Keratinocyte (primary cell): ENCODE measurements around the gene HSDL2. TPM values are rescaled to one million over a fixed set of nuclear protein-coding genes. Genes with fewer than 3 reads are reported as not detected.

ENCODE experiments used
- DNase-seq: peaks from one replicate; pipeline ENCODE4 v3.0.0-alpha.2; 2011; ENCODE audit warnings: low read depth, missing footprints, low spot score
- FAIRE-seq: peaks from 2 replicates; lab custom pipeline; 2011; peaks lifted over from hg19 to GRCh38; lab: Jason Lieb, UNC
- H2AFZ ChIP-seq: 2 replicates; pipeline ENCODE4 v1.6.0; 2012; ENCODE audit warnings: low read length, control low read depth, inconsistent platforms; ENCODE audit not compliant: control insufficient read depth
- H3K27ac ChIP-seq: 2 replicates; pipeline ENCODE4 v1.5.1; 2011; ENCODE audit warnings: low read length; ENCODE audit not compliant: control insufficient read depth, insufficient read depth
- H3K27me3 ChIP-seq: 3 replicates; pipeline ENCODE4 v1.6.0; 2011; ENCODE audit warnings: low read length; ENCODE audit not compliant: control insufficient read depth, insufficient read depth; ENCODE audit errors: extremely low read depth
- H3K36me3 ChIP-seq, 2 experiments: 2 replicates in 1 of 2; 3 replicates in 1 of 2; pipeline ENCODE4 v1.5.1; 2011; ENCODE audit warnings: low read length in 2 of 2, mild to moderate bottlenecking in 1 of 2; ENCODE audit not compliant: control insufficient read depth in 2 of 2, insufficient read depth in 2 of 2; ENCODE audit errors: extremely low read depth in 1 of 2
- H3K4me1 ChIP-seq: 3 replicates; pipeline ENCODE4 v1.5.1; 2011; ENCODE audit warnings: low read length; ENCODE audit not compliant: control insufficient read depth, insufficient read depth; ENCODE audit errors: extremely low read depth
- H3K4me2 ChIP-seq: 3 replicates; pipeline ENCODE4 v1.6.0; 2011; ENCODE audit warnings: low read depth, low read length; ENCODE audit not compliant: control insufficient read depth, insufficient read depth; ENCODE audit errors: extremely low read depth
- H3K4me3 ChIP-seq, 3 experiments: fragments of 200-600 bp in 1 of 3; sonication (generic) in 1 of 3; 2 replicates in 2 of 3; 3 replicates in 1 of 3; pipeline ENCODE4 v1.5.1; 2011 to 2016; ENCODE audit warnings: low read length in 3 of 3, mild to moderate bottlenecking in 3 of 3, control low read depth in 2 of 3, inconsistent platforms in 1 of 3, low read depth in 1 of 3, mixed read lengths in 1 of 3, mixed run types in 1 of 3, moderate library complexity in 1 of 3; ENCODE audit not compliant: control insufficient read depth in 2 of 3, insufficient read depth in 2 of 3; ENCODE audit errors: extremely low read depth in 1 of 3
- H3K79me2 ChIP-seq: 2 replicates; pipeline ENCODE4 v1.6.0; 2012; ENCODE audit warnings: low read length; ENCODE audit not compliant: control insufficient read depth, insufficient read depth
- H3K9ac ChIP-seq: 3 replicates; pipeline ENCODE4 v1.6.0; 2011; ENCODE audit warnings: low read length; ENCODE audit not compliant: control insufficient read depth, insufficient read depth; ENCODE audit errors: extremely low read depth
- H3K9me1 ChIP-seq: 3 replicates; pipeline ENCODE4 v1.6.0; 2011; ENCODE audit warnings: low read length; ENCODE audit not compliant: control insufficient read depth, insufficient read depth; ENCODE audit errors: extremely low read depth
- H3K9me3 ChIP-seq: 2 replicates; pipeline ENCODE4 v1.5.1; 2012; ENCODE audit warnings: low read depth, low read length; ENCODE audit not compliant: control insufficient read depth
- H4K20me1 ChIP-seq: 3 replicates; pipeline ENCODE4 v1.6.0; 2011; ENCODE audit warnings: low read length; ENCODE audit not compliant: control insufficient read depth, insufficient read depth; ENCODE audit errors: extremely low read depth
- CTCF ChIP-seq, 3 experiments: IDR thresholded peaks in 1 of 3; conservative IDR thresholded peaks in 1 of 3; optimal IDR thresholded peaks in 1 of 3; 2 replicates in 2 of 3; 3 replicates in 1 of 3; pipeline versions ENCODE3 to v1.5.1; 2011; ENCODE audit warnings: low read length in 3 of 3, mild to moderate bottlenecking in 3 of 3, moderate library complexity in 2 of 3, control low read depth in 1 of 3, inconsistent platforms in 1 of 3; ENCODE audit not compliant: insufficient read depth in 2 of 3; ENCODE audit errors: extremely low read depth in 1 of 3
- EZH2 ChIP-seq: IDR thresholded peaks from one replicate; pipeline ENCODE4 v1.6.1; 2012; ENCODE audit warnings: inconsistent platforms, mild to moderate bottlenecking, low read length, moderate library complexity
- dilution Hi-C: fragments of 300-500 bp; cut with MboI; formaldehyde crosslinking; loops from one replicate; pipeline ENCODE4 v1.7.0; 2020; ENCODE audit warnings: low sequenced_read_pairs; ENCODE audit not compliant: extremely low pct_ligation_motif_present
- polyA plus RNA-seq, 5 experiments: library from polyadenylated mRNA; depleted of rRNA in 3 of 5; stranded (reverse) in 3 of 5; stranded (forward) in 1 of 5; unstranded in 1 of 5; fragments of >200 nt; gene quantifications; 1 replicate in 1 of 5; 2 replicates in 3 of 5; 3 replicates in 1 of 5; pipeline versions ENCODE4 v1.2.1 to v1.2.3, GENCODE V29; 2011 to 2012; ENCODE audit warnings: missing spikeins in 2 of 5, low read depth in 1 of 5, low replicate concordance in 1 of 5

Gene HSDL2
- polyA plus RNA-seq, 1 donor (not counting 4 experiments of a cell fraction or from before 2014, with no cell fraction given): 27.6 TPM

GRCh38 chr9:112332214-112332613 lies 47.7 kb upstream of the HSDL2 start:
- Histone ChIP-seq H3K9ac (peak overlapping the region; percentile 94), H3K4me3 (peak overlapping the region; percentile 74 to 89 (median 77)), H3K27ac (peak overlapping the region; percentile 81), H3K4me1 (peaks cover 19% of the 10 kb centered on the region), H3K9me3 (no peaks in the 10 kb centered on the region), H3K79me2 (peaks cover 60% of the 10 kb centered on the region), H2AFZ (no peak overlapping the region), H4K20me1 (no peaks in the 10 kb centered on the region), H3K4me2 (peak overlapping the region; percentile 95), H3K9me1 (no peaks in the 10 kb centered on the region), H3K27me3 (no peaks in the 10 kb centered on the region), H3K36me3 (no peaks in the 10 kb centered on the region)
- no peak for FAIRE-seq
- dilution Hi-C loops: no loop called here
- DNase-seq: no peak
- TF ChIP-seq EZH2: no peak
- no peak for TF ChIP-seq CTCF (optimal IDR thresholded peaks at IDR 0.05 in 1 of 3, IDR thresholded peaks at IDR 0.05 in 1 of 3, conservative IDR thresholded peaks at IDR 0.05 in 1 of 3; ENCODE audit: extremely low read depth in 1 of 3, insufficient read depth in 2 of 3, low read length in 3 of 3)

- peaks cover 56% of the 10 kb centered on the region for H3K79me2 ChIP-seq
- no peaks in the 10 kb centered on the region for H3K9me3 ChIP-seq
- no peaks in the 10 kb centered on the region for H3K9me1 ChIP-seq
- no peak overlapping the region for H2AFZ ChIP-seq
- DNase-seq (no peak), FAIRE-seq (no peak)
- TF ChIP-seq CTCF (optimal IDR thresholded peaks at IDR 0.05 in 1 of 3, IDR thresholded peaks at IDR 0.05 in 1 of 3, conservative IDR thresholded peaks at IDR 0.05 in 1 of 3; ENCODE audit: extremely low read depth in 1 of 3, insufficient read depth in 2 of 3, low read length in 3 of 3) (no peak), EZH2 (no peak)
- no peaks in the 10 kb centered on the region for H3K36me3 ChIP-seq
- H3K4me2 ChIP-seq: peak overlapping the region; percentile 95
- H3K9ac ChIP-seq: peak overlapping the region; percentile 94
- peak overlapping the region; percentile 81 for H3K27ac ChIP-seq
- dilution Hi-C loops: no loop called here
- peak overlapping the region; percentile 74 to 89 (median 77) for H3K4me3 ChIP-seq
- peaks cover 18% of the 10 kb centered on the region for H3K4me1 ChIP-seq
- H4K20me1 ChIP-seq: no peaks in the 10 kb centered on the region
- H3K27me3 ChIP-seq: no peaks in the 10 kb centered on the region
Measured at GRCh38 chr9:112332674-112332976, 47.3 kb upstream of the HSDL2 start.
